Bronchial epithelial cell (primary cell): ENCODE measurements around the gene KCNK13. TPM values are rescaled to one million over a fixed set of nuclear protein-coding genes. Genes with fewer than 3 reads are reported as not detected.
"Not testable (repeated sequence)": the region's sequence is repeated elsewhere in the genome, so short reads cannot be mapped to it uniquely, and the experiment has no call there.

Experiments
- DNase-seq: peaks from one replicate; pipeline ENCODE4 v3.0.0-alpha.2; 2010; ENCODE audit warnings: low read depth
- FAIRE-seq: peaks from 2 replicates; lab custom pipeline; 2011; peaks lifted over from hg19 to GRCh38; lab: Jason Lieb, UNC
- H3K27me3 ChIP-seq: 2 replicates; pipeline ENCODE4 v1.5.1; 2011; ENCODE audit warnings: low read length; ENCODE audit not compliant: control insufficient read depth, insufficient read depth
- H3K36me3 ChIP-seq: 2 replicates; pipeline ENCODE4 v1.5.1; 2011; ENCODE audit warnings: low read length; ENCODE audit not compliant: control insufficient read depth, insufficient read depth
- H3K4me3 ChIP-seq: 2 replicates; pipeline ENCODE4 v1.5.1; 2011; ENCODE audit warnings: mild to moderate bottlenecking, low read depth, low read length, control low read depth
- CTCF ChIP-seq: IDR thresholded peaks from 2 replicates; pipeline ENCODE4 v1.5.1; 2011; ENCODE audit warnings: mild to moderate bottlenecking, moderate library complexity, low read length, control low read depth, inconsistent platforms; ENCODE audit not compliant: insufficient read depth, severe bottlenecking
- total RNA-seq: library from RNA; depleted of rRNA; stranded (reverse); fragments of >200 nt; gene quantifications from 2 replicates; pipeline ENCODE4 v1.2.1, GENCODE V29; 2014

KCNK13 gene
- total RNA-seq, 1 donor from 2014 or later, result not detected

DNA sequence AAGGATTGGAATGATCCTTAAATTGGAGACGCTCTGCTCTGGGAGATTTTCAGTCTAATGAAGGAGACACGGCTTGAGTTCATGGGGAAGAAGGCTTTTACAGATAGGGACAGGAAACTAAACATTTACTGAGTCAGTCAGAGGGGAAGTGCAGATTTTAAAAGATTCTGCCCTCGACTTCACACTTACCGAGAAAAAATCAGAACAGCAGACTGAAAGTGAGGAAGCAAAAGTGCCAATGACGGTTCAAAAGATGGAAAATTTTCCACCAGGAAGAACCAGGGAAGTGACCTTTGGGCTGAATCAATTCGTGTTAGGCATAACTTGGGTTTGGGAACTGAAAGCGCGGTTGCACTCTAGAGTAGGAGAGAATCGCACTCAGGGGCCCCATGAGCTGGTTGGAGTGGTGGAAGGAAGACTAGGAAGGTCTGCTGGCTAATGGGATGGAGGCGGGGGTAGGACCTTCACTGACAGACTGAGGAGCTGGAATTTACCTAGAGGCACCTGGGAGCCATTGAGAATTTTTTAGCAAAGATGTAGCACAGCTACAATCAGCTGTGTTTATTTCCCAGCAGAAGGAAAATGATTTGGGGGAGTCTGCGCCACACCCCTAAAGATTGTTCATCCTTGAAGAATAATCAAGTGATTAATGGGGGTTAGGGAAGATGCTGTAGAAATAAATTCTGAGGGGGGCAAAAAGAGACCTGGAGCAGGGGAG lies 1.2 kb downstream of the KCNK13 start:
- H3K36me3 ChIP-seq, result no peaks in the 10 kb centered on the region
- no peak for TF ChIP-seq CTCF
- DNase-seq (no peak), FAIRE-seq (no peak)
- peaks cover 27% of the 10 kb centered on the region for H3K27me3 ChIP-seq
- H3K4me3 ChIP-seq, result no peak overlapping the region

DNA sequence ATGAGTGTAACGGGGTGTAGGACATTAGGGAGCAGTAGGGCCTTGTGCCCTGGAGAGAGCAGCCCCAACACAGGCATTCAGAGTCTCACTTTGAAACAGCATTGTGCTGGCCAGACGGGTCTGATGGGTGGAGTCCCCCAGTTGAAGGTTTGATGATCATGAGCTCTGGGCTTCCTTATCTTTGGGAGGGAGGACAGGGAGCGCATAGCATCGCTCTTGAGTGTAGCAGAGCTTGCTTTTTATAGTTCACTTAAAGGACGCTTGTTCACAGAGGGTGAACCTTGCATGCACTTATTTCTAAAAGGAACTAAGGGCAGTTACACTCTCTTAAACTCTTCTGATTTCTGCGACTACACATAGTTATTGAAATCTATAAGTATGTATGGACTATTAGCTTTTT lies 10.6 kb downstream of the KCNK13 start:
- Histone ChIP-seq H3K4me3 (no peak overlapping the region), H3K36me3 (no peaks in the 10 kb centered on the region), H3K27me3 (peaks cover 2% of the 10 kb centered on the region)
- FAIRE-seq (peak; percentile 90), DNase-seq (no peak)
- TF ChIP-seq CTCF, result no peak

GRCh38 chr14:90079576-90079975 lies 17.8 kb downstream of the KCNK13 start:
- DNase-seq (no peak), FAIRE-seq (peak; percentile 52)
- H3K4me3 ChIP-seq, result no peak overlapping the region
- H3K36me3 ChIP-seq, result no peaks in the 10 kb centered on the region
- H3K27me3 ChIP-seq, result no peaks in the 10 kb centered on the region
- TF ChIP-seq CTCF, result no peak

- Histone ChIP-seq H3K27me3 (no peaks in the 10 kb centered on the region), H3K36me3 (no peaks in the 10 kb centered on the region), H3K4me3 (no peak overlapping the region)
- no peak for TF ChIP-seq CTCF
- DNase-seq, result peak; percentile 63
- no peak for FAIRE-seq
These were observed 25.6 kb downstream of the KCNK13 start for GRCh38 chr14:90087433-90087832.

- no peak for FAIRE-seq
These were observed 26.4 kb downstream of the KCNK13 start for GRCh38 chr14:90088176-90088575.

DNA sequence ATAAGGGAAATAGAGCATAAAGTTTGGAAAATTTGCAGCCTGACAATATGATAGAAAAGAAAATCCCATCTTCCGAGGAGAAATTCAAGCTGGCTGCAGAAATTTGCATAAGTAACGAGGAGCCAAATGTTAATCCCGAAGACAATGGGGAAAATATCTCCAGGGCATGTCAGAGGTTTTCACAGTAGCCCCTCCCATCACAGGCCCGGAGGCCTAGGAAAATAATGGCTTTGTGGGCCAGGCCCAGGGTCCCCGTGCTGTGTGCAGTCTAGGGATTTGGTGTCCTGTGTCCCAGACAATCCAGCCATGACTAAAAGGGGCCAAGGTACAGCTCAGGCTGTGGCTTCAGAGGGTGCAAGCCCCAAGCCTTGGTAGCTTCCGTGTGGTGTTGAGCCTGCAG lies 27.7 kb downstream of the KCNK13 start:
- not testable (repeated sequence) for DNase-seq, FAIRE-seq, H3K36me3 ChIP-seq, H3K27me3 ChIP-seq, H3K4me3 ChIP-seq

More at GRCh38 chr14:90088176-90088575, 26.4 kb downstream of the KCNK13 start:
- TF ChIP-seq CTCF, result no peak
- Histone ChIP-seq H3K27me3 (no peaks in the 10 kb centered on the region), H3K36me3 (no peaks in the 10 kb centered on the region), H3K4me3 (no peak overlapping the region)
- DNase-seq, result no peak
